GM12878 (cell line): Measurements from ENCODE around the gene PIGN. TPM values are rescaled to one million over a fixed set of nuclear protein-coding genes. Genes with fewer than 3 reads are reported as not detected.

ENCODE experiments used
- ATAC-seq: fragments of 200-7000 bp; cut with Tn5 transposase; 3 replicates; pipeline ENCODE4 v1.9.1; 2020; ENCODE audit warnings: mild to moderate bottlenecking, moderate library complexity
- BruUV-seq: library from RNA; stranded (reverse); fragments of 400-500 nt; replicated peaks from 2 replicates; lab custom pipeline; 2021; lab: Mats Ljungman, UMichigan
- CTCF ChIA-PET: fragments of 300-600 bp; sonication (Branson Sonifier 250); formaldehyde crosslinking; extraction: SDS; loops from one replicate; lab custom pipeline; 2021; ENCODE audit warnings: inconsistent platforms; lab: Yijun Ruan, JAX
- POLR2A ChIA-PET: fragments of 350-600 bp; formaldehyde crosslinking; extraction: SDS; loops from one replicate; lab custom pipeline; 2021; ENCODE audit warnings: inconsistent platforms; lab: Charles Lee
- RAD21 ChIA-PET: fragments of 300-600 bp; sonication (Branson Sonifier 250); formaldehyde crosslinking; loops from one replicate; lab custom pipeline; 2023; ENCODE audit warnings: antibody characterized with exemption; ENCODE audit not compliant: unreplicated experiment; lab: Charles Lee
- SMC1A ChIA-PET: fragments of 300-600 bp; sonication (Branson Sonifier 250); formaldehyde crosslinking; loops from one replicate; lab custom pipeline; 2023; ENCODE audit not compliant: unreplicated experiment, uncharacterized antibody; lab: Charles Lee
- DNase-seq: peaks from one replicate; pipeline ENCODE4 v3.0.0-alpha.2; 2011; ENCODE audit warnings: low read depth, low spot score
- FAIRE-seq: peaks from 3 replicates; lab custom pipeline; 2011; peaks lifted over from hg19 to GRCh38; lab: Jason Lieb, UNC
- H2AFZ ChIP-seq: 2 replicates; pipeline ENCODE4 v1.6.0; 2011; ENCODE audit warnings: low read depth, low read length, control low read depth; ENCODE audit not compliant: control insufficient read depth
- H3K27ac ChIP-seq: 2 replicates; pipeline ENCODE4 v1.5.1; 2011; ENCODE audit warnings: control low read depth; ENCODE audit not compliant: control insufficient read depth, insufficient read depth
- H3K27me3 ChIP-seq, 2 experiments: replicated peaks in 1 of 2; 2 replicates each; pipeline versions ENCODE4 v1.6.0 to v1.6.1; 2011; ENCODE audit warnings: low read length in 1 of 2; ENCODE audit not compliant: control insufficient read depth in 2 of 2, insufficient read depth in 2 of 2
- H3K36me3 ChIP-seq, 2 experiments: 2 replicates each; pipeline ENCODE4 v1.5.1; 2011; ENCODE audit warnings: low read length in 1 of 2; ENCODE audit not compliant: control insufficient read depth in 2 of 2, insufficient read depth in 2 of 2
- H3K4me1 ChIP-seq: 2 replicates; pipeline ENCODE4 v1.6.1; 2011; ENCODE audit warnings: mild to moderate bottlenecking, low read length, moderate library complexity, mixed read lengths; ENCODE audit not compliant: control insufficient read depth, insufficient read depth
- H3K4me2 ChIP-seq: 2 replicates; pipeline ENCODE4 v1.6.0; 2011; ENCODE audit warnings: control low read depth; ENCODE audit not compliant: control insufficient read depth, insufficient read depth
- H3K4me3 ChIP-seq: fragments of 200-600 bp; sonication (generic); 2 replicates; pipeline ENCODE4 v1.5.1; 2016
- H3K79me2 ChIP-seq: 2 replicates; pipeline ENCODE4 v1.6.0; 2011; ENCODE audit warnings: low read length; ENCODE audit not compliant: control insufficient read depth, insufficient read depth
- H3K9ac ChIP-seq: 2 replicates; pipeline ENCODE4 v1.8.0; 2011; ENCODE audit warnings: low read length, control low read depth, mixed read lengths; ENCODE audit not compliant: control insufficient read depth, insufficient read depth
- H3K9me3 ChIP-seq: replicated peaks from 3 replicates; pipeline ENCODE4 v1.5.1; 2011; ENCODE audit warnings: mild to moderate bottlenecking, low read length; ENCODE audit not compliant: control insufficient read depth, insufficient read depth
- H4K20me1 ChIP-seq: 2 replicates; pipeline ENCODE4 v1.6.0; 2011; ENCODE audit not compliant: control insufficient read depth, insufficient read depth
- ATF7 ChIP-seq: fragments of 450-650 bp; IDR thresholded peaks from 2 replicates; pipeline ENCODE4 v1.6.1; 2016; ENCODE audit warnings: low read depth, mild to moderate bottlenecking
- BCL11A ChIP-seq: IDR thresholded peaks from 2 replicates; pipeline ENCODE4 v1.6.1; 2011; ENCODE audit warnings: low read depth, low read length
- CHD4 ChIP-seq: fragments of 200-600 bp; sonication (generic); IDR thresholded peaks from 2 replicates; pipeline ENCODE4 v1.6.1; 2016; ENCODE audit warnings: mild to moderate bottlenecking
- CREM ChIP-seq: IDR thresholded peaks from 2 replicates; pipeline ENCODE4 v1.6.1; 2014; ENCODE audit warnings: antibody characterized with exemption, low read depth
- EED ChIP-seq: sonication (generic); IDR thresholded peaks from 2 replicates; pipeline ENCODE4 v1.6.1; 2016; ENCODE audit warnings: antibody characterized with exemption, low read depth
- FOXM1 ChIP-seq: IDR thresholded peaks from 2 replicates; pipeline ENCODE4 v1.6.1; 2012; ENCODE audit warnings: low read depth, mild to moderate bottlenecking, inconsistent platforms, low read length, moderate library complexity
- IKZF1 ChIP-seq: fragments of 450-650 bp; conservative IDR thresholded peaks from 2 replicates; pipeline ENCODE4 v1.6.1; 2017; ENCODE audit warnings: antibody characterized with exemption, mild to moderate bottlenecking
- IKZF2 ChIP-seq, 2 experiments: fragments of 450-650 bp; IDR thresholded peaks; 2 replicates each; pipeline ENCODE4 v1.6.1; 2017; ENCODE audit warnings: mild to moderate bottlenecking in 2 of 2, moderate library complexity in 2 of 2
- MEF2A ChIP-seq: IDR thresholded peaks from 2 replicates; pipeline ENCODE4 v1.6.1; 2011; ENCODE audit warnings: low read depth, mild to moderate bottlenecking, low read length, moderate library complexity; ENCODE audit not compliant: insufficient read depth
- MTA2 ChIP-seq: fragments of 450-650 bp; IDR thresholded peaks from 2 replicates; pipeline ENCODE4 v1.6.1; 2016; ENCODE audit warnings: low read depth, mild to moderate bottlenecking, moderate library complexity
- MTA3 ChIP-seq: IDR thresholded peaks from 2 replicates; pipeline ENCODE4 v1.6.1; 2012; ENCODE audit warnings: low read length, inconsistent platforms, borderline replicate concordance
- NFIC ChIP-seq: IDR thresholded peaks from 2 replicates; pipeline ENCODE4 v1.6.1; 2012; ENCODE audit warnings: low read depth, mild to moderate bottlenecking, inconsistent platforms, low read length, moderate library complexity
- NR2F1 ChIP-seq: fragments of 450-650 bp; conservative IDR thresholded peaks from 2 replicates; pipeline ENCODE4 v1.6.1; 2017; ENCODE audit warnings: mild to moderate bottlenecking
- POU2F2 ChIP-seq: IDR thresholded peaks from 3 replicates; pipeline ENCODE4 v1.6.1; 2011; ENCODE audit warnings: low read depth, mild to moderate bottlenecking, low read length, borderline replicate concordance
- RUNX3 ChIP-seq: IDR thresholded peaks from 2 replicates; pipeline ENCODE4 v1.6.1; 2012; ENCODE audit warnings: low read length, inconsistent platforms
- SKIL ChIP-seq: fragments of 450-650 bp; IDR thresholded peaks from 2 replicates; pipeline ENCODE4 v1.6.1; 2017; ENCODE audit warnings: mild to moderate bottlenecking, low read depth, inconsistent platforms; ENCODE audit not compliant: poor library complexity, severe bottlenecking
- SPI1 ChIP-seq: IDR thresholded peaks from 2 replicates; pipeline ENCODE4 v1.6.1; 2011; ENCODE audit warnings: low read depth, mild to moderate bottlenecking, low read length, moderate library complexity, borderline replicate concordance; ENCODE audit not compliant: insufficient read depth
- YBX1 ChIP-seq: fragments of 450-650 bp; IDR thresholded peaks from 2 replicates; pipeline ENCODE4 v1.6.1; 2016; ENCODE audit warnings: antibody characterized with exemption
- ZBED1 ChIP-seq: IDR thresholded peaks from 2 replicates; pipeline ENCODE4 v1.6.1; 2016; ENCODE audit warnings: borderline replicate concordance
- WGBS: methylation state at CpG from one replicate; pipeline ENCODE4 v1.1.6; 2016; ENCODE audit warnings: low lambda C conversion rate; ENCODE audit not compliant: insufficient replicate concordance, insufficient coverage; ENCODE audit errors: missing lambda C conversion rate; 5-methylcytosine and 5-hydroxymethylcytosine counted together
- in situ Hi-C: fragments of 300-500 bp; cut with MboI; formaldehyde crosslinking; loops from 9 replicates; pipeline ENCODE4 v1.14.3; 2018; ENCODE audit warnings: mixed read lengths
- intact Hi-C: fragments of 100-400 bp; cut with micrococcal nuclease; formaldehyde crosslinking; loops from one replicate; pipeline ENCODE4 v1.14.2; 2022; ENCODE audit not compliant: unreplicated experiment
- polyA plus RNA-seq, 11 experiments: library from polyadenylated mRNA; depleted of rRNA in 4 of 11; unstranded in 6 of 11; stranded (reverse) in 5 of 11; fragments of >200 nt; fragmentation: Nextera tagmentation in 4 of 11; fragmentation: Illumina TruSeq in 1 of 11; extraction: Ambion mirVana in 4 of 11; extraction: Trizol in 1 of 11; gene quantifications; 1 replicate in 1 of 11; 2 replicates in 10 of 11; pipeline versions ENCODE4 v1.2.1 to v1.2.3, GENCODE V29; 2011 to 2016; ENCODE audit warnings: inconsistent platforms in 2 of 11, missing spikeins in 2 of 11, low read depth in 1 of 11
- total RNA-seq, 4 experiments: library from RNA; depleted of rRNA in 3 of 4; stranded (reverse); fragments of >200 nt in 3 of 4; fragmentation: Illumina TruSeq in 1 of 4; extraction: Trizol in 1 of 4; gene quantifications; 2 replicates each; pipeline versions ENCODE4 v1.2.1 to v1.2.3, GENCODE V29; 2013 to 2021
- TF ChIP-seq, protein P1 (sequence below): IDR thresholded peaks from 2 replicates; pipeline ENCODE4 v1.6.1; 2011; ENCODE audit warnings: borderline replicate concordance, low read depth, mild to moderate bottlenecking, moderate library complexity, low read length; ENCODE audit not compliant: insufficient read depth, poor library complexity, severe bottlenecking
- TF ChIP-seq, protein P2 (sequence below): fragments of 450-650 bp; IDR thresholded peaks from 2 replicates; pipeline ENCODE4 v1.6.1; 2014; ENCODE audit warnings: mild to moderate bottlenecking

Gene PIGN
- total and polyA plus RNA-seq, 10 of the 15 experiments (the other 5 are each of a cell fraction or from before 2014, with no cell fraction given) = 6.9 to 25.4 (median 18.7) TPM

- Histone ChIP-seq H3K27ac (no peak overlapping the region), H3K27me3 (no peaks in the 10 kb centered on the region), H3K79me2 (no peaks in the 10 kb centered on the region), H3K4me1 (no peaks in the 10 kb centered on the region; the same call in 1 of the 2 replicates), H3K36me3 (peaks cover 0 to 4% of the 10 kb centered on the region in 2 experiments; a peak in 2 of 4 replicates), H3K4me3 (no peak overlapping the region), H3K4me2 (no peak overlapping the region), H3K9ac (no peak overlapping the region), H2AFZ (no peak overlapping the region), H4K20me1 (no peaks in the 10 kb centered on the region), H3K9me3 (no peaks in the 10 kb centered on the region)
- ATAC-seq = peak; percentile 84
- CTCF ChIA-PET = interaction anchor here (0.7 to 1.9 kb wide), 3 partner anchors 9 to 465 kb away, joined by 3 to 7 read pairs (median 3); no protein-coding TSS in a partner anchor
- 31% methylated on average over 1 of the region's 1 CpG for WGBS
- RAD21 ChIA-PET = interaction anchor here (1.4 kb wide), 1 partner anchor 150 kb away, joined by 4 read pairs; no protein-coding TSS in a partner anchor
- in situ Hi-C loops (no loop called here), intact Hi-C loops (no loop called here)
- no peak for DNase-seq
- FAIRE-seq = no peak
- SMC1A ChIA-PET = interaction anchor here (1.0 to 1.7 kb wide), 3 partner anchors 25 to 150 kb away, joined by 3 to 7 read pairs (median 5); no protein-coding TSS in a partner anchor
- no TSS peak for BruUV-seq
- POLR2A ChIA-PET = no interaction called here
- no peak for TF ChIP-seq POU2F2
- peak; percentile 62; the same call in 1 of the 2 replicates for TF ChIP-seq MTA2
- TF ChIP-seq NR2F1 = peak; percentile 84
- TF ChIP-seq MTA3 = peak; percentile 29; the same call in 1 of the 2 replicates
- TF ChIP-seq FOXM1 = peak; percentile 51; the same call in 1 of the 2 replicates
- TF ChIP-seq IKZF1 = peak; percentile 50
- TF ChIP-seq RUNX3 = peak; percentile 92
- peak; percentile 65; the same call in 1 of the 2 replicates for TF ChIP-seq NFIC
- peak; percentile 40; the same call in 1 of the 2 replicates for TF ChIP-seq BCL11A
- peak; percentile 75 for TF ChIP-seq MEF2A
- TF ChIP-seq, protein P1, sequence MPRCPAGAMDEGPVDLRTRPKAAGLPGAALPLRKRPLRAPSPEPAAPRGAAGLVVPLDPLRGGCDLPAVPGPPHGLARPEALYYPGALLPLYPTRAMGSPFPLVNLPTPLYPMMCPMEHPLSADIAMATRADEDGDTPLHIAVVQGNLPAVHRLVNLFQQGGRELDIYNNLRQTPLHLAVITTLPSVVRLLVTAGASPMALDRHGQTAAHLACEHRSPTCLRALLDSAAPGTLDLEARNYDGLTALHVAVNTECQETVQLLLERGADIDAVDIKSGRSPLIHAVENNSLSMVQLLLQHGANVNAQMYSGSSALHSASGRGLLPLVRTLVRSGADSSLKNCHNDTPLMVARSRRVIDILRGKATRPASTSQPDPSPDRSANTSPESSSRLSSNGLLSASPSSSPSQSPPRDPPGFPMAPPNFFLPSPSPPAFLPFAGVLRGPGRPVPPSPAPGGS = peak; percentile 18
- peak; percentile 21 to 22; a peak in 1 of 4 replicates for TF ChIP-seq IKZF2 (IDR thresholded peaks at IDR 0.05)
- no peak for TF ChIP-seq ATF7
- TF ChIP-seq, protein P2, sequence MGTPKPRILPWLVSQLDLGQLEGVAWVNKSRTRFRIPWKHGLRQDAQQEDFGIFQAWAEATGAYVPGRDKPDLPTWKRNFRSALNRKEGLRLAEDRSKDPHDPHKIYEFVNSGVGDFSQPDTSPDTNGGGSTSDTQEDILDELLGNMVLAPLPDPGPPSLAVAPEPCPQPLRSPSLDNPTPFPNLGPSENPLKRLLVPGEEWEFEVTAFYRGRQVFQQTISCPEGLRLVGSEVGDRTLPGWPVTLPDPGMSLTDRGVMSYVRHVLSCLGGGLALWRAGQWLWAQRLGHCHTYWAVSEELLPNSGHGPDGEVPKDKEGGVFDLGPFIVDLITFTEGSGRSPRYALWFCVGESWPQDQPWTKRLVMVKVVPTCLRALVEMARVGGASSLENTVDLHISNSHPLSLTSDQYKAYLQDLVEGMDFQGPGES = no peak
- no peak for TF ChIP-seq CHD4
- TF ChIP-seq CREM = peak; percentile 62; the same call in 1 of the 2 replicates
- TF ChIP-seq SPI1 = 0 out of 2 replicates have a peak, but pooled peaks have one; percentile 34
- TF ChIP-seq ZBED1 = 0 out of 2 replicates have a peak, but pooled peaks have one; percentile 22
- TF ChIP-seq YBX1 = no peak
- TF ChIP-seq EED = 0 out of 2 replicates have a peak, but pooled peaks have one; percentile 30
- peak; percentile 63 for TF ChIP-seq SKIL
Observed at GRCh38 chr18:62102221-62102620, 84.6 kb downstream of the PIGN start.
